Measurements from ENCODE around the gene RPS2.

The RPS2 gene

GRCh38 chr16:1914084-1914608, 50.5 kb downstream of the RPS2 start:
- Histone ChIP-seq H3K27me3 (ENCODE audit: insufficient read depth, insufficient read length) (peaks cover 24% of the 10 kb centered on the region), H3K4me1 (ENCODE audit: insufficient read depth, insufficient read length) (peaks cover 46% of the 10 kb centered on the region), H3K36me3 (ENCODE audit: insufficient read depth, insufficient read length, low read length) (no peaks in the 10 kb centered on the region), H3K9ac (ENCODE audit: insufficient read length, low read depth) (no peak overlapping the region), H3K4me3 (ENCODE audit: insufficient read length, low read depth) (no peak overlapping the region), H3K9me3 (ENCODE audit: insufficient read depth, low read length) (no peaks in the 10 kb centered on the region)
- DNase-seq (ENCODE audit: low read depth, low spot score): no peak
- TF ChIP-seq ZNF274 (IDR thresholded peaks at IDR 0.05; ENCODE audit: low read depth, low read length): no peak
- TF ChIP-seq SUZ12 (IDR thresholded peaks at IDR 0.05; ENCODE audit: extremely low read depth, insufficient read depth, insufficient read length): no peak
- TF ChIP-seq YY1 (IDR thresholded peaks at IDR 0.05; ENCODE audit: insufficient read depth, insufficient read length): no peak

GRCh38 chr16:1913327-1914083, 51.1 kb downstream of the RPS2 start:
- peaks cover 45% of the 10 kb centered on the region for H3K4me1 ChIP-seq (ENCODE audit: insufficient read depth, insufficient read length)
- no peak for DNase-seq (ENCODE audit: low read depth, low spot score)
- no peak overlapping the region for H3K9ac ChIP-seq (ENCODE audit: insufficient read length, low read depth)
- no peak overlapping the region for H3K4me3 ChIP-seq (ENCODE audit: insufficient read length, low read depth)
- no peaks in the 10 kb centered on the region for H3K9me3 ChIP-seq (ENCODE audit: insufficient read depth, low read length)
- peaks cover 18% of the 10 kb centered on the region for H3K27me3 ChIP-seq (ENCODE audit: insufficient read depth, insufficient read length)
- TF ChIP-seq ZNF274 (IDR thresholded peaks at IDR 0.05; ENCODE audit: low read depth, low read length) (no peak), SUZ12 (IDR thresholded peaks at IDR 0.05; ENCODE audit: extremely low read depth, insufficient read depth, insufficient read length) (no peak), YY1 (IDR thresholded peaks at IDR 0.05; ENCODE audit: insufficient read depth, insufficient read length) (no peak)
- no peaks in the 10 kb centered on the region for H3K36me3 ChIP-seq (ENCODE audit: insufficient read depth, insufficient read length, low read length)

GRCh38 chr16:1912215-1912543, 52.4 kb downstream of the RPS2 start:
- Histone ChIP-seq H3K9me3 (ENCODE audit: insufficient read depth, low read length) (no peaks in the 10 kb centered on the region), H3K9ac (ENCODE audit: insufficient read length, low read depth) (no peak overlapping the region), H3K36me3 (ENCODE audit: insufficient read depth, insufficient read length, low read length) (no peaks in the 10 kb centered on the region), H3K27me3 (ENCODE audit: insufficient read depth, insufficient read length) (peaks cover 8% of the 10 kb centered on the region), H3K4me3 (ENCODE audit: insufficient read length, low read depth) (no peak overlapping the region), H3K4me1 (ENCODE audit: insufficient read depth, insufficient read length) (peaks cover 47% of the 10 kb centered on the region)
- DNase-seq (ENCODE audit: low read depth, low spot score): no peak
- no peak for TF ChIP-seq YY1 (IDR thresholded peaks at IDR 0.05; ENCODE audit: insufficient read depth, insufficient read length)
- no peak for TF ChIP-seq ZNF274 (IDR thresholded peaks at IDR 0.05; ENCODE audit: low read depth, low read length)
- TF ChIP-seq SUZ12 (IDR thresholded peaks at IDR 0.05; ENCODE audit: extremely low read depth, insufficient read depth, insufficient read length): no peak
